ENCODE measurements around the gene SLC31A2.
A peak's percentile ranks its signal among the peaks of the same experiment; 100 is the strongest.

Gene SLC31A2

DNA sequence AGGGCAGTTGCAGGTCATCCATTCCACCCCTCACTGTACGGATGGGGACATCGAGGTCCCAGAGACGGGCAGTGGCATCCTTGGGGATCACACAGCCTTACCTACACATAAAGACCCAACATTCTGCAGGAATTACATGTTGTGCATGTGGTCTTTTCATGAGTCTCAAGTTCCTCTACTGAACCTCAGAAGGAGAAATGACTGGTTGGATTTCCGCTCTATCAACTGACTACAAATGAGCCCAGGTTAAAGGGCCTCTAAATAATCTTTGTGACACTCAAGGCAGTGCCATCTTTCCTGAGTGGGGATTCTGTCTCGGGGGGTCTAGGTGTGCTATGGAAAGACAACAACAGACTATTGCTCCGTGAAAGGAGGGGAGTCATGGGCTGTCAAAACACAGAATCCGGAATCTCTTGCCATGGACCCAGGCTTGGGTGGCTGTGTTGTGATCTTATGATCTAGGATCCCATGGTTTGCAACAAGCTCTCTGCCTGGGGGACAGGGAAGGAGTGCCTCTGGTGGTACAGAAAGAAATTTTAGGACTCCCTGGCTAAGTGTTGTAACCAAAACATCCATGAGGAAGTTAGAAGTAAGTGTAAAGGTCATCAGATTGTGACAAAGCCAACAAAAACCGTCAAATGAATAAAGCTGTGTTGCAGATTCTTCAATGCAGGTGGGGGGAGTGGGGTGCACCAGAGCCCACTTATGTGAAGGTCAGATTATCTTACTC lies 1.9 kb upstream of the SLC31A2 start:
- TF ChIP-seq, protein P1, sequence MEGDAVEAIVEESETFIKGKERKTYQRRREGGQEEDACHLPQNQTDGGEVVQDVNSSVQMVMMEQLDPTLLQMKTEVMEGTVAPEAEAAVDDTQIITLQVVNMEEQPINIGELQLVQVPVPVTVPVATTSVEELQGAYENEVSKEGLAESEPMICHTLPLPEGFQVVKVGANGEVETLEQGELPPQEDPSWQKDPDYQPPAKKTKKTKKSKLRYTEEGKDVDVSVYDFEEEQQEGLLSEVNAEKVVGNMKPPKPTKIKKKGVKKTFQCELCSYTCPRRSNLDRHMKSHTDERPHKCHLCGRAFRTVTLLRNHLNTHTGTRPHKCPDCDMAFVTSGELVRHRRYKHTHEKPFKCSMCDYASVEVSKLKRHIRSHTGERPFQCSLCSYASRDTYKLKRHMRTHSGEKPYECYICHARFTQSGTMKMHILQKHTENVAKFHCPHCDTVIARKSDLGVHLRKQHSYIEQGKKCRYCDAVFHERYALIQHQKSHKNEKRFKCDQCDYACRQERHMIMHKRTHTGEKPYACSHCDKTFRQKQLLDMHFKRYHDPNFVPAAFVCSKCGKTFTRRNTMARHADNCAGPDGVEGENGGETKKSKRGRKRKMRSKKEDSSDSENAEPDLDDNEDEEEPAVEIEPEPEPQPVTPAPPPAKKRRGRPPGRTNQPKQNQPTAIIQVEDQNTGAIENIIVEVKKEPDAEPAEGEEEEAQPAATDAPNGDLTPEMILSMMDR (IDR thresholded peaks at IDR 0.05): no peak

DNA sequence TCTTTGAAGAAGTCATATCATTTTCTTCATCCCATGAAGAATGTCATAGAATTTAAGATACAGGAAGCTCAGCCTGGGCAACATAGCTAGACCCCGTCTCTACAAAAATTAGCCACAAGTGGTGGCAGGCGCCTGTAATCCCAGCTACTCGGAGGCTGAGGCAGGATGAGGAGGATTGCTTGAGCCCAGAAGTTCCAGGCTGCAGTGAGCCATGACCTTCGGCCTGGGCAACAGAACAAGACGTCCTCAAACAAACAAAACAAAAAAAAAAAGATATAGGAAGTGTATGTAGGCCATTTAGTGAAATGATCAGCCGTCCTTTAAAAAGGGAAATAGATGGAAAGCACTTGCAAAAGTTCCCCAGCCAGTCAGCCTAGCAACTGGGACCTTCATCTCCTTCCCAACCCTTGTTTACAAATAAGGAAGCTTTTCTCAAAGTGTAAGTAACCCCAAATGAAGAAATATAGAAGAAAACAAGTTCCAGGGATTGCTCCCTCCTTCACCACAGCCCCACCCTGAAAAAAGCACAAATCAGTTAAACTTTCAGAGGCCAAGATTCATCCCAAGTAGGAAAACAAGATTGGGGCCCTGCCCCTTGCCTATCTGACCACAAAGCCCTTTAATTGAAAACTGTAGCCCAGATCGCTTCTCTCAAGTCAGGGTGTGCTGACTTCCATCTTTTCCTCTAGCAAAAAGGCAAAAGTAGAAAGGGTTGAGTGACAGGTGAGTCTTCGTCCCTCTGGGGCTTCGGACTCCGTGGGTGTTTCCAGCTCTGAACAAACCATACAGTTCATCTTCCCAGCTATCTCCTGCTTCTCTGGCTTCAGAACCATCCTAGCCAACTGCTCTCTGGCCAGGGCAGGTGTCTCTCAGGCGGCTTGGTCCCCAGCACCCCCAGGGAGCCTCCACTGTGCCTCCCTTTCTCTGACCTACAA lies 1.2 kb downstream of the SLC31A2 start:
- TF ChIP-seq, protein P1 (IDR thresholded peaks at IDR 0.05): no peak

DNA sequence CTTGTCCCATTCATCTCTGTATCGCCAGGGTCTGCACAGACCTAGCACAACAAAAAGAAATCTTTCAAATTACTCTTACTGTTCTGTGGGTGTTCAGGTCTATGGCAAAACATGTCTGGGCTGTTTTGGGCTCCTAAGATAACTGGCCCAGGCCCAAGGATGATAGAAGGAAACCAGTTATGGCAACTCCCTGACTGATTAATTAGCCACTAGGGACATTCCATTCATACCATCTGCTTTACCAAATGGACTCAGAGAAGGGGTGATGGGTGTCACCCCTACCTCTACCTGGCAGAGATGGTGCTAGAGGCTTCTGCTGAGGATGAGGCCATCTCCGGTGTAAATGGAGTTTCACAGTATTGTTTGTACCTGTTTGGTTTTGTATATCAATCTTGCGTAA lies 1.9 kb downstream of the SLC31A2 start:
- TF ChIP-seq, protein P1 (IDR thresholded peaks at IDR 0.05): peak; percentile 11; the same call in 1 of the 2 replicates

DNA sequence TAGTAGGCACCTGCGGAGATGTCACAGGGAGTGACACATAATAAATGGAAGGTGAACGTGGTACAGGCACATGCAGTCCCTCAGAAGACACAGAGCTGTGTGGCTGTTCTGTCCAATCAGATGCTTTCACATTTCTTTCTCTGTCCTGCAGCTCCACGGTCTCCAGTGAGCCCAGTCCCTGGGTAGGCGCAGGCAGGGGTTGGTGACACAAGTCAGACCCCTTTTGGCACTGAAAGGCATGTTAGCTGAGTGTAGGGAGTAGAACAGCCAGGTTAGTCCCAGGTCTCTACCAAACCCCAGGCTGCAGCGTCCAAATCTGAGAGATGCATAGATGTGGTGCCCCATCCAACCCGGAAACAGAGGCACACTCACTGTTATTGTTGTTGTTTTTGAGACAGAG lies 2.8 kb downstream of the SLC31A2 start:
- TF ChIP-seq, protein P1 (IDR thresholded peaks at IDR 0.05): no peak

DNA sequence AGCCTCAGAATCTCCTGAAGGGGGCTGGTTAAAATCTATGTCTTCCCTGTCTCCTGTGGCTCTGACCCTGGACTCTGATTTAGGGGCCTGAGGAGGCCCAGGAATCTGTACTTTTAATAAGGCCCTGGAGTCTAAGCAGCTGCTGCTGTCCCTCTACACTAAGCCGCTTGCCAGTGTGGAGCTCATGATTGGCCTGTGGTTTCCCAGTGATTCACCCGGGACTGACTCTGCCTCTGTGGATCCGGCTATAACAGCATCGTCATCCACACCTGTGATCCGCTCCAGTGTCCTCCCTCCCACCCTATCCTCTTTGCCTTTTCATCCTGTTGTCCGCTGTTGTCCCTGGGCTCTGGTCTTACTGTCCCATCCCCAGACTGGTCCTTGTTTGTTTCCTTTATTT lies 3.7 kb downstream of the SLC31A2 start:
- TF ChIP-seq, protein P1 (IDR thresholded peaks at IDR 0.05): no peak

DNA sequence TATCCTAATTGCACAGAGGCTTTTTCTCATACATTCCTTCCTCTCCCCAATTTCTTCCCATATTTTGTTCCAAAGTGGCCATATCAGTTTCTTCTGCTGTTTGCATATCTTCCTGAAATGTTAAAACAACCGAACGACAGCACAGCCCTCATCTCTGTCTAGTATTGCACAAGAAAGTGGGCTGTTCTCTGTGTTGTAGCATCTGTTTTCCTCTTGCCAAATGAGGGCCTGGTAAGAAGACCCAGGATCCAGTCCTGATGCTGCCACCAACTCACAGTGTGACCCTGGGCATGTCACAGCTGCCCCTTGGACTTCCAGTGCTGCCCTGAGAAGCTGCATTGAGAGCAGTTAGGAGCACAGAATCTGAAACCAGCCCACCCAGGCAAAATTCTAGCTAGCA lies 4.1 kb downstream of the SLC31A2 start:
- TF ChIP-seq, protein P1 (IDR thresholded peaks at IDR 0.05): no peak

DNA sequence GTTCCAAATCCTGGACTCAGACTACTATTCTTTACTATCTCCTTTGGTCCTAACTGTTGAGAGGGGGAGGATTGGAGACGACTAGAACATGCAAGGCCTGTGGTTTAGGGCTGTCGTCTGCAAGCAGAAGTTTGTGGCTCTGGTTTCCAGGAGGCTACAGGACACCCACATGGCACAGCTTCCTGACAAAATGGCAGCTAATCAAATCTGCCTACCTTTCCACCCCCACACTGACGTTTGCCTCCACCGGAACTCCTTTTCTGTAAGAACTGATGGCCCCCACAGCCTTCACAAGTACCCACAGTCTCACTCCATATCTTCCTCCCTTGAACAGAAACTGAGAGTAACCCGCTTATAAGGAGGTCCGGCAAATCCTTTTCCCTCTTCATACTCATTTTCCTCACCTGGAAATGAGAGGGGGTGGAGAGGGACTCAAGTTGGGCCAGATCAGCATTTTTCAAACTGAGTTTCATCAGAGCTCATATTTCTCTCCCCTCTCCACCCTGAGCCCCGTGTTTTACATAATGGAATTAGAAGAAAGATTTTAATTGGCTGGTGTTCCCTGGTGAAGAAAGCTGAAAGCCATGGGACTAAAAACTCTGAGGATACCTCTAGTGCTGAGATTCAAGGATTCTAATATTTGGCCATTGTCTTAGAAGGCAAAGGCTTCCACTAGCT lies 5.2 kb downstream of the SLC31A2 start:
- TF ChIP-seq, protein P1 (IDR thresholded peaks at IDR 0.05): no peak

Measured in LNCAP (cell line).